Lower leg skin (tissue), 3 donors: Measurements from ENCODE around the gene SNAP29.

ENCODE experiments used
- CTCF ChIP-seq, 3 donors: fragments of 450-650 bp; IDR thresholded peaks; one replicate each; pipeline ENCODE4 v1.5.1; 2016; ENCODE audit warnings: antibody characterized with exemption in 3 of 3, mild to moderate bottlenecking in 3 of 3, moderate library complexity in 2 of 3
- POLR2A ChIP-seq, 2 donors: fragments of 450-650 bp; IDR thresholded peaks; one replicate each; pipeline ENCODE4 v1.6.1; 2016 to 2017; ENCODE audit warnings: antibody characterized with exemption in 2 of 2, mild to moderate bottlenecking in 1 of 2, moderate library complexity in 1 of 2

- no peak for TF ChIP-seq CTCF (IDR thresholded peaks at IDR 0.05)
- TF ChIP-seq POLR2A (IDR thresholded peaks at IDR 0.05), result no peak
Observed at GRCh38 chr22:20873214-20873613, 14.4 kb downstream of the SNAP29 start.
